Measurements from ENCODE around the gene C1orf232. TPM values are rescaled to one million over a fixed set of nuclear protein-coding genes. Genes with fewer than 3 reads are reported as not detected.

The C1orf232 gene
- total and polyA plus RNA-seq, 2 of the 8 experiments (the other 6 are each of a cell fraction or from before 2014, with no cell fraction given) = not detected

DNA sequence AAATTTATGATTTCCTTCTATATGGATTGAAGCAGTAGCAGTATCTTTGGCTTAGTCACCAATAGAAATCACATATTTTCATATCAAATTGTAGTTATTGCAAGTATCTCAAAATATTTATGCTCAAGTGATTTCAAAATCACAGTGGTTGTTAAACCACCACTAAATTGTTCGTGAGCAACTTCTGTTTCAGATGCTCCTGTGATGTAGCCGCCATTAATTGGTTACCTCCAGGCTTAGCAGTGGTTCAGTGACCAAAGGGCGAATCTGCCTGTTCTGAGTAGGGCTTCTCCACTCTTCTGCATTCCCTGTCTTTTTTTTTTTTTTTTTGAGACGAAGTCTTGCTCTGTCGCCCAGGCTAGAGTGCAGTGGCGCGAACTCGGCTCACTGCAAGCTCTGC, 6.6 kb upstream of the C1orf232 start (continued):
- TF ChIP-seq, protein P1, sequence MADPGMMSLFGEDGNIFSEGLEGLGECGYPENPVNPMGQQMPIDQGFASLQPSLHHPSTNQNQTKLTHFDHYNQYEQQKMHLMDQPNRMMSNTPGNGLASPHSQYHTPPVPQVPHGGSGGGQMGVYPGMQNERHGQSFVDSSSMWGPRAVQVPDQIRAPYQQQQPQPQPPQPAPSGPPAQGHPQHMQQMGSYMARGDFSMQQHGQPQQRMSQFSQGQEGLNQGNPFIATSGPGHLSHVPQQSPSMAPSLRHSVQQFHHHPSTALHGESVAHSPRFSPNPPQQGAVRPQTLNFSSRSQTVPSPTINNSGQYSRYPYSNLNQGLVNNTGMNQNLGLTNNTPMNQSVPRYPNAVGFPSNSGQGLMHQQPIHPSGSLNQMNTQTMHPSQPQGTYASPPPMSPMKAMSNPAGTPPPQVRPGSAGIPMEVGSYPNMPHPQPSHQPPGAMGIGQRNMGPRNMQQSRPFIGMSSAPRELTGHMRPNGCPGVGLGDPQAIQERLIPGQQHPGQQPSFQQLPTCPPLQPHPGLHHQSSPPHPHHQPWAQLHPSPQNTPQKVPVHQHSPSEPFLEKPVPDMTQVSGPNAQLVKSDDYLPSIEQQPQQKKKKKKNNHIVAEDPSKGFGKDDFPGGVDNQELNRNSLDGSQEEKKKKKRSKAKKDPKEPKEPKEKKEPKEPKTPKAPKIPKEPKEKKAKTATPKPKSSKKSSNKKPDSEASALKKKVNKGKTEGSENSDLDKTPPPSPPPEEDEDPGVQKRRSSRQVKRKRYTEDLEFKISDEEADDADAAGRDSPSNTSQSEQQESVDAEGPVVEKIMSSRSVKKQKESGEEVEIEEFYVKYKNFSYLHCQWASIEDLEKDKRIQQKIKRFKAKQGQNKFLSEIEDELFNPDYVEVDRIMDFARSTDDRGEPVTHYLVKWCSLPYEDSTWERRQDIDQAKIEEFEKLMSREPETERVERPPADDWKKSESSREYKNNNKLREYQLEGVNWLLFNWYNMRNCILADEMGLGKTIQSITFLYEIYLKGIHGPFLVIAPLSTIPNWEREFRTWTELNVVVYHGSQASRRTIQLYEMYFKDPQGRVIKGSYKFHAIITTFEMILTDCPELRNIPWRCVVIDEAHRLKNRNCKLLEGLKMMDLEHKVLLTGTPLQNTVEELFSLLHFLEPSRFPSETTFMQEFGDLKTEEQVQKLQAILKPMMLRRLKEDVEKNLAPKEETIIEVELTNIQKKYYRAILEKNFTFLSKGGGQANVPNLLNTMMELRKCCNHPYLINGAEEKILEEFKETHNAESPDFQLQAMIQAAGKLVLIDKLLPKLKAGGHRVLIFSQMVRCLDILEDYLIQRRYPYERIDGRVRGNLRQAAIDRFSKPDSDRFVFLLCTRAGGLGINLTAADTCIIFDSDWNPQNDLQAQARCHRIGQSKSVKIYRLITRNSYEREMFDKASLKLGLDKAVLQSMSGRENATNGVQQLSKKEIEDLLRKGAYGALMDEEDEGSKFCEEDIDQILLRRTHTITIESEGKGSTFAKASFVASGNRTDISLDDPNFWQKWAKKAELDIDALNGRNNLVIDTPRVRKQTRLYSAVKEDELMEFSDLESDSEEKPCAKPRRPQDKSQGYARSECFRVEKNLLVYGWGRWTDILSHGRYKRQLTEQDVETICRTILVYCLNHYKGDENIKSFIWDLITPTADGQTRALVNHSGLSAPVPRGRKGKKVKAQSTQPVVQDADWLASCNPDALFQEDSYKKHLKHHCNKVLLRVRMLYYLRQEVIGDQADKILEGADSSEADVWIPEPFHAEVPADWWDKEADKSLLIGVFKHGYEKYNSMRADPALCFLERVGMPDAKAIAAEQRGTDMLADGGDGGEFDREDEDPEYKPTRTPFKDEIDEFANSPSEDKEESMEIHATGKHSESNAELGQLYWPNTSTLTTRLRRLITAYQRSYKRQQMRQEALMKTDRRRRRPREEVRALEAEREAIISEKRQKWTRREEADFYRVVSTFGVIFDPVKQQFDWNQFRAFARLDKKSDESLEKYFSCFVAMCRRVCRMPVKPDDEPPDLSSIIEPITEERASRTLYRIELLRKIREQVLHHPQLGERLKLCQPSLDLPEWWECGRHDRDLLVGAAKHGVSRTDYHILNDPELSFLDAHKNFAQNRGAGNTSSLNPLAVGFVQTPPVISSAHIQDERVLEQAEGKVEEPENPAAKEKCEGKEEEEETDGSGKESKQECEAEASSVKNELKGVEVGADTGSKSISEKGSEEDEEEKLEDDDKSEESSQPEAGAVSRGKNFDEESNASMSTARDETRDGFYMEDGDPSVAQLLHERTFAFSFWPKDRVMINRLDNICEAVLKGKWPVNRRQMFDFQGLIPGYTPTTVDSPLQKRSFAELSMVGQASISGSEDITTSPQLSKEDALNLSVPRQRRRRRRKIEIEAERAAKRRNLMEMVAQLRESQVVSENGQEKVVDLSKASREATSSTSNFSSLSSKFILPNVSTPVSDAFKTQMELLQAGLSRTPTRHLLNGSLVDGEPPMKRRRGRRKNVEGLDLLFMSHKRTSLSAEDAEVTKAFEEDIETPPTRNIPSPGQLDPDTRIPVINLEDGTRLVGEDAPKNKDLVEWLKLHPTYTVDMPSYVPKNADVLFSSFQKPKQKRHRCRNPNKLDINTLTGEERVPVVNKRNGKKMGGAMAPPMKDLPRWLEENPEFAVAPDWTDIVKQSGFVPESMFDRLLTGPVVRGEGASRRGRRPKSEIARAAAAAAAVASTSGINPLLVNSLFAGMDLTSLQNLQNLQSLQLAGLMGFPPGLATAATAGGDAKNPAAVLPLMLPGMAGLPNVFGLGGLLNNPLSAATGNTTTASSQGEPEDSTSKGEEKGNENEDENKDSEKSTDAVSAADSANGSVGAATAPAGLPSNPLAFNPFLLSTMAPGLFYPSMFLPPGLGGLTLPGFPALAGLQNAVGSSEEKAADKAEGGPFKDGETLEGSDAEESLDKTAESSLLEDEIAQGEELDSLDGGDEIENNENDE (IDR thresholded peaks at IDR 0.05; ENCODE audit: insufficient replicate concordance, low read length) = no peak
- TF ChIP-seq CREB1 (IDR thresholded peaks at IDR 0.05) (no peak), HDAC6 (IDR thresholded peaks at IDR 0.05; ENCODE audit: low read depth, low read length) (no peak), FOSL1 (IDR thresholded peaks at IDR 0.05; ENCODE audit: insufficient read depth, low read depth, low read length) (no peak), YY1 (IDR thresholded peaks at IDR 0.05; ENCODE audit: low read depth, low read length) (no peak), CHD1 (IDR thresholded peaks at IDR 0.05; ENCODE audit: low read depth, low read length) (no peak), MAFK (IDR thresholded peaks at IDR 0.05; ENCODE audit: low read depth, low read length) (no peak), ZNF274 (IDR thresholded peaks at IDR 0.05; ENCODE audit: borderline replicate concordance, extremely low read depth, low read length) (no peak), POLR2A (IDR thresholded peaks at IDR 0.05; ENCODE audit: control extremely low read depth in 1 of 2, low read depth in 2 of 2, low read length in 2 of 2) (no peak), SP4 (IDR thresholded peaks at IDR 0.05; ENCODE audit: low read length) (no peak)

Measured in H1 (cell line).